ENCODE results near the gene FOXR1. TPM values are rescaled to one million over a fixed set of nuclear protein-coding genes. Genes with fewer than 3 reads are reported as not detected.

Gene FOXR1
- total and polyA plus RNA-seq, 2 donors (not counting 1 experiment from before 2014, with no cell fraction given), result not detected

DNA sequence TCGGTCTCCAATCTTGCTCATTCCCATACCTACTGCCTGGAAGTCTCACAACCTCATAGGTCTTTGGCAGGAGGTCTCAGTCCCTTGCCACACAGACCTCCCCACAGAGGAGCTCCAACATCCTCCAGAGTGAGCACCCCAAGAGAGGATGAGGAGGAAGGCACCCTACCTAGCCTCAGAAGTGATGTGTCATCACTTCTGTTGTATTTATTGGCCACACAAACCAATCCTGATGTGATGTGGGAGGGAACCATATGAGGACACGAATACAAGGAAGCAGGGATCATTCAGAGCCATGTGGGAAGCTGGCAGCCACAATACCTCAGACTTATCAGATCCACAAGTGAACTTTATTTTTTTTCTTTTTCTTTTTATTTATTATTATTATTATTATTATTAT is 24.5 kb upstream of the FOXR1 start:
- Mint-ChIP-seq H3K27ac (no peak overlapping the region), H3K27me3 (peaks cover 18% of the 10 kb centered on the region), H3K4me3 (no peak overlapping the region), H3K9me3 (ENCODE audit: insufficient read depth) (no peaks in the 10 kb centered on the region), H3K4me1 (no peaks in the 10 kb centered on the region)
- no peak for DNase-seq
- H3K27me3 ChIP-seq (replicated peaks in 1 of 4; ENCODE audit: control extremely low read depth in 1 of 4, control insufficient read depth in 3 of 4, insufficient read depth in 4 of 4, low read length in 3 of 4), result no peaks in the 10 kb centered on the region
- ChIA-PET CTCF (interaction anchor here (1.7 kb wide), 1 partner anchor 17 kb away, joined by 5 read pairs; no protein-coding TSS in a partner anchor), POLR2A (interaction anchor here (0.5 kb wide), 1 partner anchor 12 kb away, joined by 4 read pairs; no protein-coding TSS in a partner anchor)
- H3K9ac ChIP-seq (ENCODE audit: low read length), result no peak overlapping the region
- no peaks in the 10 kb centered on the region for H3K36me3 ChIP-seq (replicated peaks in 1 of 2; ENCODE audit: control extremely low read depth in 1 of 2, control insufficient read depth in 1 of 2, extremely low read depth in 1 of 2, insufficient read depth in 2 of 2, low read length in 1 of 2)
- H3K79me2 ChIP-seq (ENCODE audit: control insufficient read depth, insufficient read depth, low read length), result no peaks in the 10 kb centered on the region
- H3K27ac ChIP-seq (ENCODE audit: low read length in 2 of 2), result no peak overlapping the region
- no peaks in the 10 kb centered on the region for H3K4me1 ChIP-seq (ENCODE audit: control insufficient read depth in 2 of 2, insufficient read depth in 2 of 2, low read length in 2 of 2)
- H3K9me3 ChIP-seq (ENCODE audit: control extremely low read depth in 1 of 3, control insufficient read depth in 2 of 3, insufficient read depth in 1 of 3, low read length in 2 of 3), result no peaks in the 10 kb centered on the region
- H2AFZ ChIP-seq (ENCODE audit: insufficient read depth, low read depth, low read length, poor library complexity, severe bottlenecking), result no peak overlapping the region
- ATAC-seq (ENCODE audit: low read depth), result no peak
- H4K20me1 ChIP-seq (ENCODE audit: control insufficient read depth, insufficient read depth, low read length, poor library complexity, severe bottlenecking), result no peaks in the 10 kb centered on the region
- no peak overlapping the region for H3K4me2 ChIP-seq (replicated peaks; ENCODE audit: low read depth, low read length, poor library complexity, severe bottlenecking)
- TF ChIP-seq, protein P1, sequence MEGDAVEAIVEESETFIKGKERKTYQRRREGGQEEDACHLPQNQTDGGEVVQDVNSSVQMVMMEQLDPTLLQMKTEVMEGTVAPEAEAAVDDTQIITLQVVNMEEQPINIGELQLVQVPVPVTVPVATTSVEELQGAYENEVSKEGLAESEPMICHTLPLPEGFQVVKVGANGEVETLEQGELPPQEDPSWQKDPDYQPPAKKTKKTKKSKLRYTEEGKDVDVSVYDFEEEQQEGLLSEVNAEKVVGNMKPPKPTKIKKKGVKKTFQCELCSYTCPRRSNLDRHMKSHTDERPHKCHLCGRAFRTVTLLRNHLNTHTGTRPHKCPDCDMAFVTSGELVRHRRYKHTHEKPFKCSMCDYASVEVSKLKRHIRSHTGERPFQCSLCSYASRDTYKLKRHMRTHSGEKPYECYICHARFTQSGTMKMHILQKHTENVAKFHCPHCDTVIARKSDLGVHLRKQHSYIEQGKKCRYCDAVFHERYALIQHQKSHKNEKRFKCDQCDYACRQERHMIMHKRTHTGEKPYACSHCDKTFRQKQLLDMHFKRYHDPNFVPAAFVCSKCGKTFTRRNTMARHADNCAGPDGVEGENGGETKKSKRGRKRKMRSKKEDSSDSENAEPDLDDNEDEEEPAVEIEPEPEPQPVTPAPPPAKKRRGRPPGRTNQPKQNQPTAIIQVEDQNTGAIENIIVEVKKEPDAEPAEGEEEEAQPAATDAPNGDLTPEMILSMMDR (IDR thresholded peaks at IDR 0.05), result no peak
- no peak for TF ChIP-seq EZH2 (IDR thresholded peaks at IDR 0.05; ENCODE audit: borderline replicate concordance, insufficient read depth, low read depth, low read length, poor library complexity, severe bottlenecking)
- WGBS (ENCODE audit: insufficient coverage), result no CpG with 5 or more reads among the region's 2 CpGs
- H3K4me3 ChIP-seq (ENCODE audit: control extremely low read depth in 1 of 5, extremely low read depth in 1 of 5, insufficient read depth in 1 of 5, low read depth in 2 of 5, low read length in 4 of 5), result no peak overlapping the region
- intact Hi-C loops (cut with micrococcal nuclease), result no loop called here

DNA sequence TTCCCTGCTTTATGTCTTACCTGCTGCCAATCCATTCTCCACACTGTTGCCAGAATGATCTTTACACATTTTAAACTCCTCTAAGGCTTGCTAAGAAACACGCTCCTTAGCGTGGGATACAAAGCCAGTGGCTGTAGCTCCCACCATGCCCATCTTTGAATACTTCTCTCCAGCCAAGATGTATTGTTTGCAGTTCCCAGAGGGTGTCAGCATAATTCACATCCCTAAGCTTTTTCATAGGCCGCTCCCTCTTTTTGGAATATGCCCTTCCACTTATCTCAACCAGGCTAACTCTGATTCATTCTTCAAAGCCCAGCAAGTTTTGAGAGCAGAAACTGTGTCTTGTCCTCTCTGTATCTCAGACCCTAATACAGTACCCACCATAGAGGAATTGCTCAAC is 23.6 kb upstream of the FOXR1 start:
- WGBS (ENCODE audit: insufficient coverage), result 89% methylated on average over 3 of the region's 3 CpGs
- H3K27me3 Mint-ChIP-seq, result peaks cover 22% of the 10 kb centered on the region
- Histone ChIP-seq H3K36me3 (replicated peaks in 1 of 2; ENCODE audit: control extremely low read depth in 1 of 2, control insufficient read depth in 1 of 2, extremely low read depth in 1 of 2, insufficient read depth in 2 of 2, low read length in 1 of 2) (no peaks in the 10 kb centered on the region), H3K9ac (ENCODE audit: low read length) (no peak overlapping the region), H4K20me1 (ENCODE audit: control insufficient read depth, insufficient read depth, low read length, poor library complexity, severe bottlenecking) (no peaks in the 10 kb centered on the region), H3K4me1 (ENCODE audit: control insufficient read depth in 2 of 2, insufficient read depth in 2 of 2, low read length in 2 of 2) (no peaks in the 10 kb centered on the region), H3K9me3 (ENCODE audit: control extremely low read depth in 1 of 3, control insufficient read depth in 2 of 3, insufficient read depth in 1 of 3, low read length in 2 of 3) (no peaks in the 10 kb centered on the region), H2AFZ (ENCODE audit: insufficient read depth, low read depth, low read length, poor library complexity, severe bottlenecking) (no peak overlapping the region), H3K4me3 (ENCODE audit: control extremely low read depth in 1 of 5, extremely low read depth in 1 of 5, insufficient read depth in 1 of 5, low read depth in 2 of 5, low read length in 4 of 5) (no peak overlapping the region), H3K27me3 (replicated peaks in 1 of 4; ENCODE audit: control extremely low read depth in 1 of 4, control insufficient read depth in 3 of 4, insufficient read depth in 4 of 4, low read length in 3 of 4) (peaks cover 0 to 2% (median 0%) of the 10 kb centered on the region in 4 experiments), H3K27ac (ENCODE audit: low read length in 2 of 2) (no peak overlapping the region), H3K79me2 (ENCODE audit: control insufficient read depth, insufficient read depth, low read length) (no peaks in the 10 kb centered on the region), H3K4me2 (replicated peaks; ENCODE audit: low read depth, low read length, poor library complexity, severe bottlenecking) (no peak overlapping the region)
- ChIA-PET POLR2A (interaction anchor here (0.6 kb wide), 1 partner anchor 207 kb away, joined by 4 read pairs; no protein-coding TSS in a partner anchor), CTCF (interaction anchor here (1.7 kb wide), 1 partner anchor 18 kb away, joined by 5 read pairs; no protein-coding TSS in a partner anchor)
- H3K9me3 Mint-ChIP-seq (ENCODE audit: insufficient read depth), result no peaks in the 10 kb centered on the region
- no peak overlapping the region for H3K27ac Mint-ChIP-seq
- DNase-seq (no peak), ATAC-seq (ENCODE audit: low read depth) (no peak)
- intact Hi-C loops (cut with micrococcal nuclease), result no loop called here
- H3K4me3 Mint-ChIP-seq, result no peak overlapping the region
- H3K4me1 Mint-ChIP-seq, result no peaks in the 10 kb centered on the region
- TF ChIP-seq, protein P1 (IDR thresholded peaks at IDR 0.05), result no peak
- TF ChIP-seq EZH2 (IDR thresholded peaks at IDR 0.05; ENCODE audit: borderline replicate concordance, insufficient read depth, low read depth, low read length, poor library complexity, severe bottlenecking), result no peak

Data from B cell (primary cell).